ENCODE data around the gene MUC20. TPM values are rescaled to one million over a fixed set of nuclear protein-coding genes. Genes with fewer than 3 reads are reported as not detected.
"Not testable (repeated sequence)": the region's sequence is repeated elsewhere in the genome, so short reads cannot be mapped to it uniquely, and the experiment has no call there.

The MUC20 gene
- polyA plus RNA-seq, 3 donors, result 17.7 to 18.8 (median 18.1) TPM

DNA sequence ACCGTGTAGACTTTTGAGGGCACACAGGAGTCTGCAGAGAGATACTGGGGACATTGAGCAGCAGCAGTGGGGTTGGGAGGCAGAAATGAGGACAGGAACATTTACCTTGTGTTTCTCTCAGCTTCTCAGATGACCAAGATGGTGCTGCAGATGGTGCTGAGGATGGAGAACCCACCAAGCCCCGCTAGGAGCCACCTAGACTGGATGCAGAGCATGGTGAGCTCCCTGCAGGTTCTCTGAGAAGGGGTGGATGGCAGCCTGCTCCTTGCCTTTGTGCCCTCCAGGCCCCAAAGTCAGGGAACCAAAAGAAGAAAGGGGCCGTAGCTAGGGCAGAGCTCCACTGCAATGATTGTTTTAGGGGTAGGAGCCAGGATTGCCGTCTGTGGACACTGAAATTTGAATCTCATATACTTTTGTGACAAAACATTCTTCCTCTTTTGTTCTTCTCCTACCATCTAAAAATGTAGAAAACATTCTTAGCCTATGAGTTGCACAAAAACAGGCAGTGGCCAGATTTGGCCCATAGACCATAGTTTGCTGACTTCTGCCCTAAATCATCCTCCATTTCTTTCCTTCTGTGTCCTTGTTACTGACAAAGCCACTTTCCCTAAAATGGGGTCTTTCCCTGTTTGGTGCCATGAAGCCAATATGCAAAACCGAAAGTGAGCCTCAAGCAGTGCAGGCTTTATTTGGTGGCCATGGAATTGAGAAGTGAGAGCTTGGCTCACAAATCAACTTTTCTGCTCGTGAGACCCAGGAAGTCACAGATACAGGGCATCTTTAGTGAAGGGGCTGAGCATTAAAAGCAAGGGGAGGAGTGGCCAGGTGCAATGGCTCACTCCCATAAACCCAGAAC lies 11.9 kb upstream of the MUC20 start:
- DNase-seq (ENCODE audit: low read depth in 3 of 3, low spot score in 2 of 3), result no peak

DNA sequence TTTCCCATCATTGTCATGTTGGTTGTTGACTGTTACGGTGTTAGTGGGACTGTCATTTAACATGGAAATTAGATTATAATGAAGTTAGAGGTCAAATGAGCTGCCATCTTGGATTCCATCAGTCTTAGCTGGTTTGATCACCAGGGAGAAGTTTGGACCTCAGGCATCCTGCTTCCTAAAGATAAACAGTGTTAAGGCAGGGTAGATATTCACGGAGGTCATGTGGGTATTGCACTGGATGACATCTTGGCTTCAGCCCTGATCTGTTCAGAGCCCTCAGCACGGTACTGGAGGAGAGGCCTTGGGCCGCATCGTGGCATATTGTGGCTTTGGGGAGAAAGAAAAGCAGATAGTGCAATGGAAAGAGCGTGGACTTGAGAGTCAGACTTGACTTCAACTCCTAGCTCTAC lies 11.1 kb upstream of the MUC20 start:
- DNase-seq (ENCODE audit: low read depth in 3 of 3, low spot score in 2 of 3), result no peak

DNA sequence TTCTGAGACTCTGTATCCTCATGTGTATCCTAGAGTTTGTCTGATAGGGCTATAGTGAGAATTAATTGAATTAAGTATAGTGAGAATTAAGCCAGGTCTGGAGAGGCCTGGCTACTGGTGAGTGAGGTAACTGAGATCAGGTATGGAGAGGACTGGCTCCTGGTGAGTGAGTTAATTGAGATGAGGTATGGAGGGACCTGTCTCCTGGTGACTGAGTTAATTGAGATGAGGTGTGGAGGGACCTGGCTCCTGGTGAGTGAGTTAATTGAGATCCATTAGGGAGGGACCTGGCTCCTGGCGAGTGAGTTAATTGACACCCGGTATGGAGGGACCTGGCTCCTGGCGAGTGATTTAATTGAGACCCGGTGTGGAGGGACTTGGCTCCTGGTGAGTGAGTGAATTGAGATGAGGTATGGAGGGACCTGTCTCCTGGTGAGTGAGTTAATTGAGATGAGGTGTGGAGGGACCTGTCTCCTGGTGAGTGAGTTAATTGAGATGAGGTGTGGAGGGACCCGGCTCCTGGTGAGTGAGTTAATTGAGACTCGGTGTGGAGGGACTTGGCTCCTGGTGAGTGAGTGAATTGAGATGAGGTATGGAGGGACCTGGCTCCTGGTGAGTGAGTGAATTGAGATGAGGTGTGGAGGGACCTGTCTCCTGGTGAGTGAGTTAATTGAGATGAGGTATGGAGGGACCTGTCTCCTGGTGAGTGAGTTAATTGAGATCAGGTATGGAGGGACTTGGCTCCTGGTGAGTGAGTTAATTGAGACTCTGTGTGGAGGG lies 10.5 kb upstream of the MUC20 start:
- DNase-seq (ENCODE audit: low read depth in 3 of 3, low spot score in 2 of 3), result not testable (repeated sequence)

- DNase-seq (ENCODE audit: low read depth in 3 of 3, low spot score in 2 of 3), result not testable (repeated sequence)
Measured at GRCh38 chr3:195711091-195711812, 9.5 kb upstream of the MUC20 start.

- no peak for DNase-seq (ENCODE audit: low read depth in 3 of 3, low spot score in 2 of 3)
Measured at GRCh38 chr3:195711813-195712534, 8.8 kb upstream of the MUC20 start.

- not testable (repeated sequence) for DNase-seq (ENCODE audit: low read depth in 3 of 3, low spot score in 2 of 3)
Measured at GRCh38 chr3:195712535-195712910, 8.3 kb upstream of the MUC20 start.

DNA sequence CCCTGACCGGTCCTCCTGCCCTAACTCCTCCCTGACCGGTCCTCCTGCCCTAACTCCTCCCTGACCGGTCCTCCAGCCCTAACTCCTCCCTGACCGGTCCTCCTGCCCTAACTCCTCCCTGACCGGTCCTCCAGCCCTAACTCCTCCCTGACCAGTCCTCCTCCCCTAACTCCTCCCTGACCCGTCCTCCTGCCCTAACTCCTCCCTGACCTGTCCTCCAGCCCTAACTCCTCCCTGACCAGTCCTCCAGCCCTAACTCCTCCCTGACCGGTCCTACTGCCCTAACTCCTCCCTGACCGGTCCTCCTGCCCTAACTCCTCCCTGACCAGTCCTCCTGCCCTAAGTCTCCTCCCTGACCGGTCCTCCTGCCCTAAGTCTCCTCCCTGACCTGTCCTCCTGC lies 7.6 kb upstream of the MUC20 start:
- DNase-seq (ENCODE audit: low read depth in 3 of 3, low spot score in 2 of 3), result not testable (repeated sequence)

DNA sequence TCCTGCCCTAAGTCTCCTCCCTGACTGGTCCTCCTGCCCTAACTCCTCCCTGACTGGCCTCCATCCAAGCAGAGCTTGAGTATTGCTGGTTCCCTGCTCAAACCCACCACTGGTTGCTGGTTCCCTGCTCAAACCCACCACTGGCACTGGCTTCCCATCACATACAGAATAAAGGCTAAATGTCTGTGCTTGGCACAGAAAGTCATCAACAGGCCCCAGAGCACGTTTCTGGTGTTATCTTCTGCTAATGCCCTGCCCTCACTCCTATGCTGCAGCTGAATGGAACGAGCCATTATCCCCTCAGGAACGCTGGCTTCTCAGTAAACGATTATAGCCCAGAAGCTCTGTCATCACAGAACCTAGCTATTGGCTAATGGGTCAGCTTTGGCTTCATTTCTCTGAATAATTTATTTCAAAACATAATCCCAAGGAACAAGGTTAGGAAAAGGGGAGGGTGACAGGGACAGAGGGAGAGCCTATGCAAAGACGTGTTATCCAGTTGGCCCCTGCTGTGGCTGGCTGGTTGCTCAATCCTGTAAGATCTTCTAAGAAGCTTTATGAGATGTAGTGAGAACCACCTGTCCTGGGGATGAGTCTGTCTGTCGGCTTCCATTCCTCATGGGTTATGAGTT lies 6.3 kb upstream of the MUC20 start:
- no peak for DNase-seq (ENCODE audit: low read depth in 3 of 3, low spot score in 2 of 3)

DNA sequence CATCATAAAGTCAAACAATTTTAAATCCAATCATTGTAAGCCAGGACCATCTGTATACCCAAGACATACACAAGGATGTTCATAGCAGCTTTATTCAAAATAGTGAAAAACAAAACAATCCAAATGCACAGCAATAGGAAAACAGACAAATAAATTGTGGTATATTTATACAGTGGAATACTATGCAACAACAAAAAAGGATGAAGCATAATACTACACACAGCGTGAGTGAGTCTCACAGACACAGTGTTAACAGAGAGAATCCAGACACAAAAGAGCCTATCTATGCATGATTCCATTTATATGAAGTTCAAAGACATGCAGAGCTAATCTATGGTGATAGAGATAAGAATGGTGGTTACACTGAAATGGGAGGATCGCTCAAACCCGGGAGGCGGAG lies 5.6 kb upstream of the MUC20 start:
- no peak for DNase-seq (ENCODE audit: low read depth in 3 of 3, low spot score in 2 of 3)

DNA sequence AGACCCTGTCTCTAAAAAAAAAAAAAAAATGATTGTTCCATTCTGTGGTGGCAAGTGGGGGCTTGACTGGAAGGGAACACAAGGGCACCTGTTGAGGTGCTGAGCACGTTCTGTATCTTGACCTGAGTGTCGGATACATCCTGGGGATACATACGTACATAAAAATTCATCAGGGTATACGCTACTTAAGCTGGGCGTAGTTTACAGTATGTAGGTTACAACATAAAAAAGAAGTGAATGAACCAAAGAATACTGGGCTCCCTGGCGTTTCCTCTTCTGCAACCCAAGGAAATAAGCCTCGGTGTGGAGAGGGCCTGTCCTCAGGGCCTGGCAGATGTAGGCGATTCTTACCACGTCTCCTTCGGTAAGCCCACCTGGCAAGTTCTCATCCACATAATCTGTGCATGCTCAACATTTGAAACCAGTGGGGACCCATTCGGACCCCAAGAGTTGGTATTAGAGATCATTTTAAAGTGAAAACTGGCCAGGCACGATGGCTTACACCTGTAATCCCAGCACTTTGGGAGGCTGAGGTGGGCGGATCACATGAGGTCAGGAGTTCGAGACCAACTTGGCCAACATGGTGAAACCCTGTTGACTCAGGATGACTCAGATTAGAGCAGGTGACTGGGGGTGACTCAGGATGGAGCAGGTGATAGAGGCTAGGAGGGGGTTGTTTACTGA lies 5.1 kb upstream of the MUC20 start:
- DNase-seq (ENCODE audit: low read depth in 3 of 3, low spot score in 2 of 3), result no peak

GRCh38 chr3:195717416-195717815 lies 3.4 kb upstream of the MUC20 start:
- DNase-seq (ENCODE audit: low read depth in 3 of 3, low spot score in 2 of 3), result no peak

GRCh38 chr3:195717852-195718476 lies 2.8 kb upstream of the MUC20 start:
- DNase-seq (ENCODE audit: low read depth in 3 of 3, low spot score in 2 of 3), result no peak

GRCh38 chr3:195718477-195718984 lies 2.2 kb upstream of the MUC20 start:
- DNase-seq (ENCODE audit: low read depth in 3 of 3, low spot score in 2 of 3), result no peak

DNA sequence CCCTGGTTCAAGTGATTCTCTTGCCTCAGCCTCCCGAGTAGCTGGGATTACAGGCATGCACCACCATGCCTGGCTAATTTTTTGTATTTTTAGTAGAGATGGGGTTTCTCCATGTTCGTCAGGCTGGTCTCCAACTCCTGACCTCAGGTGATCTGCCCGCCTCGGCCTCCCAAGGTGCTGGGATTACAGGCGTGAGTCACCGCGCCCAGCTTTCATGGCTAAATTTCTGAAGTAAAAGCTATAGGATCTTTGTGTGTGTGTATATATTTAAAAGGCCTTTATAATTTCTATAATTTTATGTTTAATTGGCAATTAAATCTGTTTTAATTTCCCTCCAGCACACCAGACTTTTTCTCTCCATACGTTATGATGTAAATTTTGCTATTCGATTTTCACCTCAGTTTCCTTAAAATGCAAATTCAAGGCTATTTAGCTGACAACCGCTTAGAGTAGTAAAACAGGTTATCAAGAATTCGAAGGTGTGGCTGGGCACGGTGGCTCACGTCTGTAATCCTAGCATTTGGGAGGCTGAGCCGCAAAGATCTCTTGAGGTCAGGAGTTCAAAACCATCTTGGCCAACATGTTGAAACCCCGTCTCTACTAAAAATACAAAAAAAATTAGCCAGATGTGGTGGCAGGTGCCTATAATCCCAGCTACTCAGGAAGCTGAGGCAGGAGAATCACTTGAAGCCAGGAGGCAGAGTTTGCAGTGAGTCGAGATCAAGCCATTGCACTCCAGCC lies 1.1 kb upstream of the MUC20 start:
- not testable (repeated sequence) for DNase-seq (ENCODE audit: low read depth in 3 of 3, low spot score in 2 of 3)

DNA sequence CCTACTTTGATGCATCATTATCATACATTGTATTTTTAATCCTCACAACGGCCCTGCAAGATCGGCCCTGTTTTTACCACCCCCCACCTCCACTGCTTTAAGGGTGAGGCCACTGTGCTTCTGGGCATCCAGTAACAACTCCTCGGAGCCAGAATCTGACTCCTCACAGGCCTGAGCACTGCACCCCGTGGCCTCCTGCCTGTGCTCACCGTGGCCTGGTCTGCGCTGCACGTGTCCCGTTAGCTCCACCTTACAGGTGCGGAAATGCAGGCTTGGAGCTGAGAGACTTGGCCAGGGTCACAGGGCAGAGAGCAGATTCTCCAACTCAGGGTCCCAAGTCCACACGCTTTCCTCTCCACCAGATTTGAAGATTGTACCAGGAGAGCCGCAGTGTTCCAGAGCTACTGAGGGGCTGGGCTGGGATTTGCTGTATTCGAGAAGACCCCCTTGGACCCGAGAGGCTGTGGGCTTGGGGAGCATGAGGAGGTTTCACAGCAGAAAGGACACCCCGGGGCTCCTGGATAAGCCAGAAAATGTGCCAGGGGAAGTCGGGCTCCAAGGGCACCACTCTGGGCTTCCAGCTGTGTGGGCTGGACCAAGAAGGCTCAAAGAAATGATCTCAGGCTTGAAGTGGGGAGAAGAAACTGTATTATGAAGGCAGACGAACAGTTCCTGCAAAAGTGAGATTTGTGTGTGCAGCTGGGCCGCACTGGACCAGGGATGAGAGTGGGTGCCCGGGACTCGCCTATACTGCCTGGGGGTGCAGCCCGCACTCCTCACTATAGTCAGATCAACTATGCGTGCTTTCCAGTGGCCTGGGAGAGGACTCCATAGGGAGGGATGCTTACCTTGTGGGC lies 1.6 kb downstream of the MUC20 start:
- DNase-seq (ENCODE audit: low read depth in 3 of 3, low spot score in 2 of 3), result not testable (repeated sequence)

DNA sequence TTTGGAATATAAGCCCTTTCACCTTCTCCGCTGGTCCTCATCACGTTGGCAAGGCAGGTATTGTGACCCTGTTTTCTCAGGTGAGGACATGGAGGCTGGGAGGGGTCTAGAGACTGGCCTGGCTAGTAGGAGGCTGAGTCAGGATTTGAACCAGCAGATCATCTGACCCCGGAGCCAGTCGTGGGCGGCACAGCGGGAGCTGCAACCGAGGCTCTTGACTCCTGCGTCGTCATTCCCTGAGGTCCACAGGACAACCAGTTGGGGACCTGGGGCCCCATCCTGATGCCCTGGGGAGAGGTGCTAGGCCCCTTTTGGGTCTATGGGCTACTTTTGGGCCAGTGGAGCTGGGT lies 2.2 kb downstream of the MUC20 start:
- DNase-seq (ENCODE audit: low read depth in 3 of 3, low spot score in 2 of 3), result not testable (repeated sequence)

GRCh38 chr3:195724363-195724762 lies 3.6 kb downstream of the MUC20 start:
- not testable (repeated sequence) for DNase-seq (ENCODE audit: low read depth in 3 of 3, low spot score in 2 of 3)
